DOHH2 (cell line): ENCODE results near the gene EFTUD2.

Source experiments
- CTCF ChIP-seq: fragments of 200-600 bp; sonication (generic); IDR thresholded peaks from one replicate; pipeline ENCODE4 v1.5.1; 2014; ENCODE audit warnings: antibody characterized with exemption, mild to moderate bottlenecking, low read depth, low read length; ENCODE audit not compliant: poor library complexity, severe bottlenecking
- EZH2phosphoT487 ChIP-seq: fragments of 200-600 bp; sonication (generic); IDR thresholded peaks from 2 replicates; pipeline ENCODE4 v1.6.1; 2017; ENCODE audit warnings: borderline replicate concordance, mild to moderate bottlenecking, antibody characterized with exemption, low read length, moderate library complexity, mixed read lengths

GRCh38 chr17:44917456-44917855 is 18.2 kb upstream of the EFTUD2 start:
- no peak for TF ChIP-seq CTCF
- no peak for TF ChIP-seq EZH2phosphoT487
